ENCODE results near the gene ZNF800.

The ZNF800 gene

DNA sequence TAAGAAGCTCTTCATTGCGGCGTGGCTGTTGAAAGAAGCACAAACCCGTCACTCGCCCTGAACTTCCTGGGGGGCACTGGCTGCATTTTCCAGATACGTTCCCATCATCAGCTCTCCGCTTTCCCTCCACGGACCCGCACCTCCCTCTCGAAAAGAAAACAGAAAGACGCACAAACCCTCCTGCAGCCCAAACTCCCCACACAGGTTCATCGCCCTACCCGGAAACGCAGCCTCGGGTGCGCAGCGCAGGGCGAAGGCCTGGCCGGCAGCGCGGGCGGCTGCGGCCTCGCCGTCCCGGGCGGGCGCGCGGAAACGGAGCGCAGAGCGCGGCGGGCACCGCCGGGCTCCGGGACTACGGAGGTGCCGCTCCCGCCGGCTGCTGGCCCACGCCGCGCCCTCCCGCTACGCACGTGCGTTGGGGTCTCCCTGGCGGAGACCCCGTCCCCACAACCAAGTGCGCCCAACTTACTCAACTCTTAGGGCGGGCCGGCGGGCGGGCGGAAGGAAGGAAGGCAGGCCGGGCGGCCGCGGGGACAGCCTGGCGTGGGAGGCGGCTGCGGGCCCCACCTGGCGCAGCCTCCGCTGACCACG lies 822 bp downstream of the ZNF800 start:
- DNase-seq (ENCODE audit: low read depth, low spot score) = no peak
- peak overlapping the region; percentile 84 for H3K4me3 ChIP-seq (ENCODE audit: low read length)

DNA sequence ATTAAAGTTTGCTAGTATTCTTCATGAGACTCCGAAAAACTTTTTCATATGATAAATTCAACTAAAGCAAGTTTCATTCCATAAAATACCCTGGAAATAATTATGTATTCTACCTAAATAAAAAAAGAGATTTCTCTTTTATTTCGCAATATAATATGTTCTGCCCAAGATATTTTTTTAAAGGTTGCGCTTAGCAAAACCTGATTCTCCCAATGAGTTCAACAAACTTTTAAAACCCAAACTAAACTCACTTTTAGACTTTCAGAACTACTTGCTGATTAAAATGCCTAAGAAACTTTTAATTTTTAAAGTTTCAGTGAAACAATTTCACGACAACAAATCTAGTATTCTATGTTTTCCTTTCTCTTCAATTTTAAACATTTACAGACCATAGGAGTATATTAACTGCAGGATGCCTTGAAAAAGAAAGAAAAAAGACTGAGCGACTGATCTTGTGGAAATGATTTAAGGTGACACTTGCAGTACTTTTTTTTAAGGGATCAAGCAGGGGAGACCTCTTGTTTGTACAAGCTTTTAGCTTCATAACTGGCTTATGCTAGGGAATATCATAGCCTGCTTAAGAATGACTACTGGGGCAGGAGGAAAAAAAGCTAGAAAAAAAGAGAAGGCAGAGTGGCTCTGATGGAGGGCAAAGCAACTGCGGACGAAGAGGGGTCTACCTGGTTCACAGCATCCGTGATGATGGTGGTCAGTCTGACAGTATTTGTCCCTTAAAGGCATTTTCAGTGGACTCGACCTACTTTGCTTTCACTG lies 1.5 kb downstream of the ZNF800 start:
- peak overlapping the region; percentile 84 for H3K4me3 ChIP-seq (ENCODE audit: low read length)
- DNase-seq (ENCODE audit: low read depth, low spot score) = no peak

DNA sequence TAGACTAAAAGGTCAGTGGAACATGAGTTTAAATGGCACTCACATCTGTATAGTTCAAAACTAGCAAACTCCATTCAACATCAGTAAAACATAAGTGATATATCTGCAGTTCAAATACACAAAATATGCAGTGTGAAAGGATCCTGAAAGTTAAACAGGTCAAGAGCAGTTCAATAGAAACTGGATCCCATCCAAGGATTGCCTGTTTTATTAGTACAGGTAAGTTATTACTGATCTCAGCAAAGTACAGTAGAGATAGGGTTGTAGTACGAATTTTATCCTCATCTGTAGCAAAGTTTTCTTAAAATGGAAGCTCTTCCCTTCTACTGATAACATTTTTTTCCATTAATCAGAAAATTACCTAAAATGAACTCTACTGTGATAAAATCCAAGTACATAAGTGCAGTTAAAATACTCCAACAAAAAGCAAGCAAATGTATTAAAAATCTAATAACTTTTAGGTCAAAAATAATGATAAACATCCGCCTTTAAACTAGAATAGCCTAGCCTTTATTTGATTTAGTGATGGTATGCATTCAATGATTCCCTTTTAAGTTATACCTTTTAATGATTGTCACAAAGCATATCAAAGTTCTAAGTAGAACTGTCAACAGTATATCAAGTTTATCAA lies 2.2 kb downstream of the ZNF800 start:
- no peak for DNase-seq (ENCODE audit: low read depth, low spot score)
- no peak overlapping the region for H3K4me3 ChIP-seq (ENCODE audit: low read length)

DNA sequence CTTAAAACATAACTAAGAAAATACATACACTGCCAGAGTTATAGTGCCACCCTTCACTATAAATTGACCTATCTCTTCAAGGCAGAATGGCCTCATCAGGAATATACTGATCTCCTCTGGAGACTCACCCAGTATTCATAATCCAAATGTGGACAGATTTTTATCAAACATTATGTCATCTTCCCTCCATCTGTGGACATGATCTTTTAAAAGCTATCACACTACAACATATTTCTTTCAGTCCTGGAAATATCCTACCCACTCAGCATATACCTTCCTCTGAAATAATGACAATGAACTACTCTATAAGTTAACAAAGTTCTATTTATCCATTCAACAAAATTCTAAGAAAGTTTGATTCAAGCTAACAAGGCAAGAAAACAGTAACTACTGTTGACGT lies 3.2 kb downstream of the ZNF800 start:
- no peak overlapping the region for H3K4me3 ChIP-seq (ENCODE audit: low read length)

DNA sequence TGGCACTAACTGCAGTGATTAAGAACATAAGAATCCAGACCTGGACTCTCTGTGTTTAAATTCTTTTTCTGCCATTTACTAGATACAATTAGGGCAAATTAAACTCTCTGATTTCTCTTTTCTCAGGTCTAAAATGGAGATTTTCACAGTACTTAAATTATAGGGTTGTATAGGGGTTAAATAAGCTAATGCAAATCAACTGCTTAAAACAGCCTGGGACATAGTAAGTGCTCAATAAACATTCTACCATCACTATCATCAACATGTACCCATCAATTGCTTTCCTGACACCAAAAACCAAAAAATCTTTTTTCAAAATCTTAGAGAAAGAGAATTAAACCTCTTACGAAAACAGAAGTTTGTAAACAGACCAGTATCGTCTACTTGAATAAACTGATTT lies 4.5 kb downstream of the ZNF800 start:
- no peak overlapping the region for H3K4me3 ChIP-seq (ENCODE audit: low read length)
- DNase-seq (ENCODE audit: low read depth, low spot score) = no peak

More for the DNA sequence above, 3.2 kb downstream of the ZNF800 start:
- DNase-seq (ENCODE audit: low read depth, low spot score) = no peak

DNA sequence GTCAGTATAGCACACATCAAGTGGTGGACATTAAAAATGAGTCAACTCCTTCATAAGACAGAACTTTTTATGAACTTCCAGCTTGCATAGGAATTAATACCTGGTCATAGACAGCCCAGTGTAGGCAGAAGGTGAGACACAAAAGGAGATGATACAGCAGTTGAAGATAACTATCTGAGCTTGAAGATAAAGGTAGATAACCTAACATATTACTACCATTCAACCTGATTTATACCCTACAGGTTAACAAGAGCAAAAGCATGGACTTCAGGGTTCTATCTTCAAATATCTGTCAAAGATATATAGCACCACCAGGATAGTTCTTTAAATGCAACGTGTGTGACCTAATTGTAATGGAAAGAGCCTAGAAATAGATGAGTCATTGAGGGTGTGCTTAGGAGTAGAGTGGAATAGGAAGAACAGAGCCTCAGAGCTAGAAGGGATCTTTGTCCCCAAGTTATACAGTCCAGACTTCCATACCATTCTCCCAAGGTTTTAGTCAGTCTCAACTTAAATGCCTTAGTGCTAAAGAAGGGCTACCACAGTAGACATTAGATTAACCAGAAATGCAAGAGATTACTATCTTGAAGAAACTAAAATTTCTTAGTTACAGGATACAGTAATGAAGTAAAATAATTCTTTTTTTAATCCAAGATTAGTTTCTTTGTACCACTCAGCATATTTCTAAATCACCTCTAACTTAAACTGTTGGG lies 9.2 kb downstream of the ZNF800 start:
- no peak for DNase-seq (ENCODE audit: low read depth, low spot score)
- H3K4me3 ChIP-seq (ENCODE audit: low read length) = no peak overlapping the region

DNA sequence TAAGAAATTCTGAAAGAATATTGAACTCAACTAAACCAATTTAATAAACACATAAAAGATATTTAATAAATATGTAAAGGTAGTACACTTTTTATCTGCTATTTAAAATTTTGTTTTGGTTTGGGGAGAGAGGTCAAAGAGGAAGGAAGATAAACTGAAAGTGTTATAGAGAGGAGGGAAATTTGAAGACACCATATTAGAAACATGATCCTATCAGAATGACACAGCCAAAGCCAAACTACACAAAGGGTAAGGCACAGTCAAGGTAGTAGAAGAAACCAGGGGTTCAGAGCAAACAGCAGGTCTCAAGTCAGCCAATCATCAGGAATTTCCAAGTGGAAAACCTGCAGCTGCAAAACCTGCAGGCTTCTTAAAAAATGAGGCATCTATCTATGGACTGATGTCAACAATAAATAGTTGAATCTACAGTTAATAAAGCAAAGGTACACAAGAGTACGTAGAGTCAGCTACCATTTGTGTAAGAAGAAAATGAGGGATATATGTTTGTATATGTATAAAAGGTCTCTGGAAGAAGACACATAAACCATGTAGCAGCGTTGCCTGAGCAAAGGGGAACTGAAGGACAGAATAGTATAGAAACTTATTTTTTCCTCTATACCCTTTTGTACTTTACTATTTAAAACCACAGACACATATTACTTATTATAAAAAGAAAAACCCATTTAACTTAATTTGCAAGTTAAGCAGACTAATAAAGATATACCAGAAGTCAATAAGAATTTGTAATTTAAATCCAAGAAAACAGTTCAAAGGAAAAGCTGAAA lies 10.0 kb downstream of the ZNF800 start:
- no peak for DNase-seq (ENCODE audit: low read depth, low spot score)

DNA sequence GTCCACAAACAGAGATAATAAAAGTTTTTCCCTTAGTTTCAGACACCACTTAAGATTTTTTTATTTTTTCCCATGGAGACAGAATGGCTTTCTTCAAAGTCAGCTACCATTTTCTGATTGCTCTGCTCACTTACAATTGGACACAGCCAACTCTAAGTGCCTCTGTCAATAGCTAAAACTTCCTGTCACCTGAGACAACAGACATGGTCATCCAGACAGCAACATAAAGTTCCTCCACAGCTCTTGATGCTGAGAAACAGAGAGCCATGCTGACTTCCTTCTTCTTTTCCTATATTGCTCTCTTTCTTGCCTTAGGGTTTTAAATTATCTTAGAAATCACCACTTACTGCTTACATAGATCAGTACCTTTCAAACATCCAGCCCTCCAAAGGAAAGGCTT lies 12.0 kb downstream of the ZNF800 start:
- H3K4me3 ChIP-seq (ENCODE audit: low read length) = no peak overlapping the region
- no peak for DNase-seq (ENCODE audit: low read depth, low spot score)

More for the DNA sequence above, 10.0 kb downstream of the ZNF800 start:
- no peak overlapping the region for H3K4me3 ChIP-seq (ENCODE audit: low read length)

DNA sequence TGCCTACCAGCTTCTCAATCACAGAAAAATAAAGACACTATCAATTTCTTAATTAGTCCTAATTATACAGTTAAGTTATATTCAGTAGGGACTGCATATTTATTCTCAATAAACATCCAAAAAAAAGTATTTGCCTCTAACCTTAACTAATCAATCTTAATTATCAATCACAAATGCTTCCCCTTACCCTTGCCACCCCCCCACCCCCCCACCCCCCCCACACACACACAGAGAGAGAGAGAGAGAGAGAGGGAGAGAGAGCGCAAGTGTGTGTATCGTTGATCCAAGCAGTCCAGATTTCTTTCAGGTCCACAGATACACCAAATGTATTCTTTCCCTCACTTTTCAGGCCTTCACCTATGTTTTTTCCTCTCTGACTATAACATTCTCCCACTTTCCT lies 12.9 kb downstream of the ZNF800 start:
- H3K4me3 ChIP-seq (ENCODE audit: low read length) = no peak overlapping the region
- no peak for DNase-seq (ENCODE audit: low read depth, low spot score)

DNA sequence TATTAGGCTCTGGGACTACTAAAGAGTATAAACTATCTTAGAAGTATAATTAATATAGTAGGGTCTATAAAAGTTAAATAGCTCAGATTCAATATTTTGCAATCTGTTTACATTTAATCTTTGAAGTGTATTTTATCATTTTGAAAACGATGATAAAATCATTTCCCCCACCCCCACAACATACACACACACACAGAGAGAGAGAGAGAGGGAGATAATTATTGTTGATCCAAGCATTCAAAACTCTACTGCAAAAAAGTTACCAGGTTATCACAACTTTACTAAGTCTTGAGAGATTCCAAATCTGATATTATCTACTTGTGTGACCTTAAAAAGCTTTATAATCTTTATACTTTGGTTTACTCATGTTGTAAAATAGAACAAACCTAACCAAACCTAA lies 14.0 kb downstream of the ZNF800 start:
- H3K4me3 ChIP-seq (ENCODE audit: low read length) = no peak overlapping the region
- no peak for DNase-seq (ENCODE audit: low read depth, low spot score)

DNA sequence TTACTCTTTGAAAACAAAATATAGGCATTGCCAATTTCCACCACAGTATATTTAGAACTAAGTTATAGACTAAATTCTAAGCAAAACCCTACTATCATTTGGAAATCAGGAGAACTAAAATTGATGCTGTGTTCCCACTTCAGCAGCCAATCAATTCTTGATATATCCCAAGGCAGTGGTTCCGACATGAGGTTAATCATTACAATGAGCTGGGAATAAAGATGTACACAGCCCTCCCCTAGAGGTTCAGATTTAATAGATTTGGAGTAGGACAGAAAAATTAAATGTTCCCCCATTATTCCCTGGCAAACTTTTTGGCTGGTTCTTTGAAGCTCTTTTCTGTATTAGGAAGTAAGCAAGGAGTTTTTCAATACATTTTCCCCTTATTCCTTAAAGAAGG lies 15.1 kb downstream of the ZNF800 start:
- no peak overlapping the region for H3K4me3 ChIP-seq (ENCODE audit: low read length)
- no peak for DNase-seq (ENCODE audit: low read depth, low spot score)

DNA sequence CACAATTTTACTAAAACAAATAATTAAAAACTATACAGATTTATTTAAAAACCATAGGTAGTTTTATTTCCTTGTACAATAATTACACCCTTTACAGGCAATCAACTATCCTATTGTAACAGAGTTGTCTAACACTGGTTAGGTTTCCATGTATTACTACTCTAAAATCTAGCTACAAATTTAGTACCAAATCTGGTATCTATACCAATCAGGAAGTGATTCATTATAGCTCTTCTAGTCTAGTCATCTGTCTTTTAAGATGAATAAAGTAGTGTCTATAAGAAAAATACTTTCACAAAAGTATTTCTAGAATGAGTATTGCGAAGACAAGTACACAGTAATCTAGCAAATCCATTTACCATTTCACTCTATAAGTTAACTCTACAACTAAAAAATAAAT lies 16.9 kb downstream of the ZNF800 start:
- no peak for DNase-seq (ENCODE audit: low read depth, low spot score)
- H3K4me3 ChIP-seq (ENCODE audit: low read length) = no peak overlapping the region

DNA sequence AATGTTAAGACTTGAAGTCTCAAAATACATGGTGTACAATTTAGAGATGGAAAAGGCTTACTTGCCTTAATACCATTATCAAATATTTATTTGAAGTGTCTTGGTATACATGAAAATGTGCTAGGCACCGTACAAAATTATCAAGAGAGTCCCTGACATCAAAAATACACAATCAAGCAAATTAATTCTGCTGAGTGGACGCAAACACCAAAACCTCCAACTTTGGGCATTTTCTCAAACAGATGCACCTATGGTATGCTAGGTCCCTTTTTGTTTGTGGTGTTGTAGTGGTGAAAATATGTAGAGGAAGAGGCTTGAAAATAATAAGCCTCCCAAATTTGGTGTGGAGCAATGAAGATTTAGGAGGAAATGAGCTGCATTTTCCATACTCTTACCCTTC lies 24.8 kb downstream of the ZNF800 start:
- DNase-seq (ENCODE audit: low read depth, low spot score) = no peak
- no peak overlapping the region for H3K4me3 ChIP-seq (ENCODE audit: low read length)

DNA sequence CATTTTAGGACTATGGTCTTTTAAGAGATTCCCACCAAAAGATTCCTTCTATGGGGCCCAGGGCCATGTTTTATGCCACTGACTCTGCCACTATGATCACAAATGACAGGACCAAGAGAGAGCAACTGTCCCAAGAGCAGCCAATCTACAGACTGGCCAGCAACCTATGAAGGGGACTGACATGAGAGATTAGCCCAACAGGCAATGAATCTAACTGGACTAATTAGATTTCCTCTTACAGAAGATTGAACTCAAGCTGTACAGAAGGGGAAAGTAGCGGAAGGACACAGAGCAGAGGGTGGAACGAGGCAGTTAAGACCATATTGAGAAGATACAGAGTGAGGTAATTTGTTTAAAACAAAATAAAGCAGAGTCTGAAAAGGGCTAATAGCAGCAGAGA lies 25.8 kb downstream of the ZNF800 start:
- no peak for DNase-seq (ENCODE audit: low read depth, low spot score)
- no peak overlapping the region for H3K4me3 ChIP-seq (ENCODE audit: low read length)

DNA sequence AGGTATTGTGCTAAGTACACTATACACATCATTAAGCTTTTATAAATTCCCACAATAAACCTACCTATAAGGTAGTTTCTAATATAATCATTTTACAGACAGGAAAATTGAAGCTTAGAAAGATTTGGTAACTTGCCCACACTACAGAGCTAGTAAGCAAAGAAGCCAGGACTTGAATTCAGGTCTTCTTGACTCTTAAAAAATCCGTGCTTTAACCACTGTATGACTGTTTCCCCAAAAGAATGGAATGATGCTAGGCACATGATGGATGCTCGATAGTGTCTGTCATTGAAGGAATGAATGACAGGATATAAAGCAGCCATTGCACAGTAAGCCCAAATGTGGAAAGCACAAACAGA lies 26.6 kb downstream of the ZNF800 start:
- DNase-seq (ENCODE audit: low read depth, low spot score) = no peak
- no peak overlapping the region for H3K4me3 ChIP-seq (ENCODE audit: low read length)

DNA sequence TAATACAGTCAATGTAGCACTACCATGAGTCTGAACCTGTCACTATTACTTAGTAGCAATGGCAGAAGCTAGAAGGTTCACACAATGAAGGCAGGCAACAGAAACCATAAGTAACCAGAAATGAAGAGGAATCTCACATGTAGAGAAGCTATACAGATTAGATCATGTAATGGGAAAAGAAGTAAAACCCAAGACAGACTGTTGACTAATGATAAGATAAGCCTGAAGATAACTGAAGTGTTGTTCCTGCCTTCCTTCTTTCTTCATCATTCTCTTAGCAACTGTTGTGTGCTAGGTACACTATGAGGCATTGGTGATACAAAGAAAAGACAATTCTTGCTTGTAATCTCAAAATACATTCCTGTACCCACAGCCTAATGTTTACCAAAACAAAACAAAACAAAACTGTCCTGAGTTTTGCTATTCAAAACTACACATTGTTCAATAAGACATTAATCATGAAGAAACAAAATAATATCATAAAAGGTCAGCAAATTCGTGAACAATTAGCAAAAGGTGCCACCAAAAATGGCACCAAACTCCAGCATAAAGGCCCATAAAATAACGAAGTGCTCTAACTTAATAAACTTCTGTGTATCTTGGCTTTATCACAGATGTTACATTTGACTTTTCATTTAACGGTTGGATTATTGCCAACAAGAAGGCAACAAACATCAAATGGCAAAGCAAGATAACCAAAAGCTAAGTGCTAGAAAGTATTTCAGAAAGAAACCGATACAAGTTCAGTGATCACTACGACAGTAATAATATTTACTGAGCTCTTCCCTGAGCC lies 27.1 kb downstream of the ZNF800 start:
- no peak overlapping the region for H3K4me3 ChIP-seq (ENCODE audit: low read length)

DNA sequence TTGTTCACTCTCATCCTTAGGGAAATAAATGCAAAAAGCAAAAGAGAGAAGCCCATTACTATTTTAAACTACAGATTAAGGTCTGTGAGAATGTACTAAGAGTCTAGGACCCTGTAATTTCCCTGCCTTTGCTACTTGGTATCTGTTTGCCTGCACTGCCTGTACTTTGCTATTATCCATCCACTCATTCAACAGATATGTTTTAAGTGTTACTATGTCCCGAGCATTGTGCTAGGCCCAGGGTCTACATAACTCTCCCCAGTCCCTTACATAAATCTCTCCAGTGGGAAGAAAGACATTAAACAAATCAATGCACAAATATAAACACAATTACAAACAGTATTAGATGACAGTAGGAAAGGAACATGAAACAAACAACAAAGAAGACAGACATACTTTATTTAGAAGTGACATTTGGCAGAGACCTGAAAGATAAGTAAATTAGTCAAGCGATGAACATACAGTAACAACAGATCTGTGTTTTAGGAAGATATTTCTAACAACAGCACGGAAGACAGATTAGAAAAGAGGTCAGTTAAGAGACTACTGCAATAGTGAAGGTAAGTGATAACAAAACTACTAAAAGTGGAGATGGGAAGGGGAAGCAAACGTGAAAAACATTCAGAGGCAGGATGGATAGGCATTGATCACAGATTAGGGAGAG lies 30.0 kb downstream of the ZNF800 start:
- DNase-seq (ENCODE audit: low read depth, low spot score) = no peak
- H3K4me3 ChIP-seq (ENCODE audit: low read length) = no peak overlapping the region

More for the DNA sequence above, 27.1 kb downstream of the ZNF800 start:
- DNase-seq (ENCODE audit: low read depth, low spot score) = peak; percentile 16

DNA sequence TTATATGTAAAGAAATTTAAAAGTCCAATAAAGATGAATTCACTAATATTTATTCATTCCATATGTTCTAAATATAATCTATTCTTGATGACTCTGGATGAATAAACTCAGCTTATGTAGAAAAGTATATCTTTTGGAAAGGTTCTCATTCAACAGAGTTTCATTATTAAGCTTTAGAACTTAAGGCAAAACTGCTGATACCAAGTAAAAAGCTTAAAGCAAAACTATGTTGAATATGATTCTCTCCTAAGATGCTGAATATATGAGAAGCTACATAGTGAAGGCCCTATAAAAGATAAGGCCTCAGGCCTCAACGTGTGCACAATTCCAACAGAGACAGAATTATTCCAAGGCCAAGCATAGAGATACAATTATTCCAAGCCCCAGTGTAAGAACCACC lies 30.8 kb downstream of the ZNF800 start:
- H3K4me3 ChIP-seq (ENCODE audit: low read length) = no peak overlapping the region
- no peak for DNase-seq (ENCODE audit: low read depth, low spot score)
